NCI-H2196 treated with DMSO at 0.1 percent for 48 hours (cell line): Measurements from ENCODE around the gene ANGPTL4.
"Not testable (repeated sequence)": the region's sequence is repeated elsewhere in the genome, so short reads cannot be mapped to it uniquely, and the experiment has no call there.

Source experiments
- DNase-seq: peaks from one replicate; lab custom pipeline; 2025; ENCODE audit not compliant: unreplicated experiment; lab: John Stamatoyannopoulos, UW

Gene ANGPTL4

GRCh38 chr19:8404391-8405151 is 40.6 kb downstream of the ANGPTL4 start:
- no peak for DNase-seq

GRCh38 chr19:8410718-8411117 is 46.8 kb downstream of the ANGPTL4 start:
- DNase-seq: not testable (repeated sequence)

- DNase-seq: peak; percentile 89
Observed at GRCh38 chr19:8412783-8413628, 49.1 kb downstream of the ANGPTL4 start, which contains the start of gene MARCHF2. MARCHF2 (plus strand) TSS chr19:8413305; CDS start chr19:8421841, 8,536 bp downstream.

DNA sequence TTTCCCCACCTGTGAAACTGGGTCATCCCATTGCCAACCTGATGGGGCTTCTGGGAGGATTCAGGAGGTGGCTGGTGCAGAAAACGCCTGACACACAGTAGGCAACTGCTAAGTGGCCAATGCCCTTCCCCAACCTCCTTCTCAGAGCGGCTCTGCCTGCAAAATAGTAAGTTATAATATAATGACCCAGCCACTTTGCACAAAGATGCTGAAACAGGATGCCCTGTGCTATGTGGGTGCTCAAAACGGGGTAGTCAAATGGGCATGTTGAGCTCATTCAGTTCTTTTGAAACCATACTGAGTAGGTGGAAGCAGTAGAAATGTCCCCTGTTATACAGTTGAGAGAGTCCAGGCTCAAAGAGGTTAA is 49.7 kb downstream of the ANGPTL4 start:
- no peak for DNase-seq

DNA sequence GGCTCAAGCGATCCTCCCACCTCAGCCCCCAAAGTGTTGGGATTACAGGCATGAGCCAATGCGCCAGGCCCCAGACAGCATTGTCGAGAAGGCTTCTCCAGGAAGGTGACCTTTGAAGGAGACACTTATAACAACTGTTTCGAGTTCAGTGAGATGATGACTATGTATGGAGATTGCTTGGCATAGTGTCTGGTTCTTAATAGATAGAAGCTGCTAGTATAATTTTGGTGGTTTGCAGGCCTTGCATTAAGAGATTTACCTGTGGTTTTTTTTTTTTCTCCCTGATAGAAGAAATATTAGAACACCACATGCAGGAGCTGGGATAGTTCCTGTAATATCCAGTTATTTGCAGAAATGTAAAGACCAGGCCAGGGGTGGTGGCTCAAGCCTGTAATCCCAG is 52.8 kb downstream of the ANGPTL4 start:
- no peak for DNase-seq

GRCh38 chr19:8421484-8422461 is 57.8 kb downstream of the ANGPTL4 start:
- no peak for DNase-seq

GRCh38 chr19:8423817-8424223 is 59.9 kb downstream of the ANGPTL4 start:
- DNase-seq: peak; percentile 68
